Muscle of leg (tissue), 11 donors: ENCODE results near the gene SLC8A1. TPM values are rescaled to one million over a fixed set of nuclear protein-coding genes. Genes with fewer than 3 reads are reported as not detected.

Source experiments
- DNase-seq: peaks from one replicate; pipeline ENCODE4 v3.0.0; 2013
- H3K27ac ChIP-seq: one replicate; pipeline ENCODE4 v1.5.1; 2013; ENCODE audit warnings: mild to moderate bottlenecking, low read length, control low read depth
- H3K27me3 ChIP-seq: one replicate; pipeline ENCODE4 v1.6.1; 2013; ENCODE audit warnings: low read length; ENCODE audit not compliant: control insufficient read depth, insufficient read depth
- H3K36me3 ChIP-seq: one replicate; pipeline ENCODE4 v1.6.1; 2013; ENCODE audit warnings: low read length; ENCODE audit not compliant: control insufficient read depth, insufficient read depth
- H3K4me1 ChIP-seq: one replicate; pipeline ENCODE4 v1.6.1; 2013; ENCODE audit warnings: low read length; ENCODE audit not compliant: control insufficient read depth, insufficient read depth
- H3K4me3 ChIP-seq: one replicate; pipeline ENCODE4 v1.5.1; 2013; ENCODE audit warnings: low read length, control low read depth
- H3K9me3 ChIP-seq: replicated peaks from 2 replicates; pipeline ENCODE4 v1.6.1; 2013; ENCODE audit warnings: low read depth, low read length; ENCODE audit not compliant: control insufficient read depth
- WGBS: methylation state at CpG from one replicate; pipeline ENCODE4 v1.1.5; 2013; ENCODE audit warnings: missing lambda C conversion rate; ENCODE audit not compliant: insufficient coverage; 5-methylcytosine and 5-hydroxymethylcytosine counted together
- polyA plus RNA-seq, 8 donors: library from polyadenylated mRNA; unstranded; fragments of 120-200 nt; gene quantifications; one replicate each; pipeline versions ENCODE4 v1.2.1 to v1.2.3, GENCODE V29; 2013; ENCODE audit warnings: inconsistent platforms in 1 of 8, low replicate concordance in 1 of 8; ENCODE audit not compliant: insufficient read length in 8 of 8, insufficient read depth in 1 of 8
- total RNA-seq: library from RNA; stranded (reverse); fragments of 120-200 nt; gene quantifications from one replicate; pipeline ENCODE4 v1.2.4, GENCODE V29; 2013

Gene SLC8A1
- total and polyA plus RNA-seq, 9 donors: 4.9 to 36.8 (median 8.9) TPM

- peaks cover 7% of the 10 kb centered on the region for H3K4me1 ChIP-seq
- H3K27ac ChIP-seq: no peak overlapping the region
- 17% methylated on average over 1 of the region's 3 CpGs for WGBS
Measured at GRCh38 chr2:40448476-40449079, 3.3 kb downstream of the SLC8A1 start.

DNA sequence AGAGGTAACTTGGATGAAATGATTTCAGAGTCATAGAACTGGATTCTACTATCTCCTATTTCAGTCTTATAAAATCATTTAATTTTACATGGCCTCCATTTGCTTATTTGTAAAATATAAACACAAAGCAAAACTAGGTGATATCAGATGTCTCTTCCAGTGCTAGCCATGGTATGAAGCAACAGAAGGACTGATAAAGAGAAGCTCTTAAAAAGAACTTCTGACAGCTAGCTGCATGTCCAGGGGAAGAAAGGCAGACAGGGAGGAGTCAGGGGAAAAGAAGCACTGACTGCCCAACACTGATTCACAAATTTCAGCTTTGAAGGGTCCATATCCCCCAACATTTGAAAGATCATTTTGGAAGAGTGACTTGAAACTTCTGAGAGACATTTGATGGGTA is 6.4 kb downstream of the SLC8A1 start:
- peaks cover 2% of the 10 kb centered on the region for H3K9me3 ChIP-seq
- H3K36me3 ChIP-seq: peaks cover 3% of the 10 kb centered on the region
- peaks cover under 1% of the 10 kb centered on the region for H3K27me3 ChIP-seq
- no peak for DNase-seq
- no peak overlapping the region for H3K27ac ChIP-seq
- H3K4me3 ChIP-seq: no peak overlapping the region
- no peaks in the 10 kb centered on the region for H3K4me1 ChIP-seq

More at GRCh38 chr2:40448476-40449079, 3.3 kb downstream of the SLC8A1 start:
- Histone ChIP-seq H3K27me3 (peaks cover 19% of the 10 kb centered on the region), H3K9me3 (peaks cover 2% of the 10 kb centered on the region), H3K4me3 (no peak overlapping the region), H3K36me3 (peaks cover 3% of the 10 kb centered on the region)
- peak; percentile 34 for DNase-seq

DNA sequence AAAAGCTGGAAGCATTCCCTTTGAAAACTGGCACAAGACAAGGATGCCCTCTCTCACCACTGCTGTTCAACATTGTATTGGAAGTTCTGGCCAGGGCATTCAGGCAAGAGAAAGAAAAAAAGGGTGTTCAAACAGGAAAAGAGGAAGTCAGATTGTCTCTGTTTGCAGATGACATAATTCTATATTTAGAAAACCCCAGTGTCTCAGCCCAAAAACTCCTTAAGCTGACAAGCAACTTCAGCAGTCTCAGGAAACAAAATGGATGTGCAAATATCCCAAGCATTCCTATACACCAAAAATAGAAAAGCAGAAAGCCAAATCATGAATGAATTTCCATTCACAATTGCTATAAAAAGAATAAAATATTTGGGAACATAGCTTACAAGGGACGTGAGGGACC is 11.1 kb downstream of the SLC8A1 start:
- Histone ChIP-seq H3K9me3 (no peaks in the 10 kb centered on the region), H3K27me3 (no peaks in the 10 kb centered on the region), H3K27ac (no peak overlapping the region), H3K4me3 (no peak overlapping the region), H3K36me3 (no peaks in the 10 kb centered on the region), H3K4me1 (no peaks in the 10 kb centered on the region)
- DNase-seq: peak; percentile 51
- WGBS: no CpG with 5 or more reads among the region's 1 CpG

GRCh38 chr2:40439473-40439872 is 12.4 kb downstream of the SLC8A1 start:
- Histone ChIP-seq H3K9me3 (no peaks in the 10 kb centered on the region), H3K4me3 (no peak overlapping the region), H3K27me3 (no peaks in the 10 kb centered on the region), H3K4me1 (no peaks in the 10 kb centered on the region), H3K27ac (no peak overlapping the region), H3K36me3 (no peaks in the 10 kb centered on the region)
- no peak for DNase-seq

GRCh38 chr2:40436093-40436475 is 15.8 kb downstream of the SLC8A1 start:
- H3K4me3 ChIP-seq: no peak overlapping the region
- no peaks in the 10 kb centered on the region for H3K9me3 ChIP-seq
- H3K4me1 ChIP-seq: peaks cover 3% of the 10 kb centered on the region
- DNase-seq: no peak
- WGBS: 100% methylated on average over 1 of the region's 1 CpG
- no peaks in the 10 kb centered on the region for H3K27me3 ChIP-seq
- no peak overlapping the region for H3K27ac ChIP-seq
- no peaks in the 10 kb centered on the region for H3K36me3 ChIP-seq

GRCh38 chr2:40435426-40436092 is 16.3 kb downstream of the SLC8A1 start:
- Histone ChIP-seq H3K9me3 (no peaks in the 10 kb centered on the region), H3K4me3 (no peak overlapping the region), H3K4me1 (peaks cover 3% of the 10 kb centered on the region), H3K27ac (no peak overlapping the region), H3K36me3 (no peaks in the 10 kb centered on the region), H3K27me3 (no peaks in the 10 kb centered on the region)
- no peak for DNase-seq
- WGBS: 76% methylated on average over 2 of the region's 9 CpGs

DNA sequence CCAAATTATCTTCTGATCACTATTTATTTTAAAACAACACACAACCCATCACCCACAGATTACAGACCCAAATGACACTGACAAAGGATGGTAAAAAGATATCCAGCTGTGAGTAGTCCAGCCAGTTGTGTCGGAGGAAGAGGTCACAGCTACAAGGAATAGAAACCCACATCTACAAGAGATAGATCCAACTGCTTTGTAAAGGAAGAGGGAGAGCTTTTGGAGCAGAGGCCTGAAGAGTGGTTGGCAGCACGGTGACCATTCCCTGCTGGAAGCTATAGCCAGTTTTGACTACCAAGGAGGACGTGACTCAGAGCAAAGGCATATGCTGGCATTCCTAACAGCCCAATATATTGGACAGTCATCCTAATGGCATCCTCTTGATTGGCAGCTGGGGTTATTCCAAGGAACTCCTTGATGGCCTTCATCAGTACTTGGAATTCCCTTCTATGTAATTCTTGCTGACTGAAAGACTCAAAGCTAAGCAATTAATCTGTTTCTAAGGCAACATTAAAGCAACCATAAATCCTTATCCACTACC is 17.1 kb downstream of the SLC8A1 start:
- H3K9me3 ChIP-seq: no peaks in the 10 kb centered on the region
- H3K4me1 ChIP-seq: peaks cover 3% of the 10 kb centered on the region
- no peak for DNase-seq
- WGBS: 100% methylated on average over 1 of the region's 3 CpGs
- H3K27me3 ChIP-seq: no peaks in the 10 kb centered on the region
- H3K27ac ChIP-seq: no peak overlapping the region
- no peak overlapping the region for H3K4me3 ChIP-seq
- H3K36me3 ChIP-seq: no peaks in the 10 kb centered on the region

DNA sequence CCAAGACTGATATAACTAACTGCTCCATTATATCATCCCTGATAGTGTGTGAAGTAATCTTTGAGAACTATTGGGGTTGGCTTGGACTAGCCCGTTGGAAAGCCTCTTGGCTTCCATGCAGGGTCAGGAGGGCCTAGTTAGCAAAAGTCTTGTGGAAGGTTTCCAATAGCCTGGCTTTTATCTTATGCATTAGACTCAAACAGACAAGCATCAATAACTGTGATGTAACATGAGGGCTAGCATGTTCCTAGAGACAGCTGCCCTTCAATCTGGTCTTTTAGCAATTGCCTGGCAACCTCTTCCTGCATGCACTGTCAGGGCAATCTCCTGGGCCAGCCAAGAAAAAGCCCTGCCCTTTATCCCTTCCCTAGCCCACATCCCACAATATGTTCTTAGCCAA is 18.2 kb downstream of the SLC8A1 start:
- Histone ChIP-seq H3K4me1 (peaks cover 3% of the 10 kb centered on the region), H3K36me3 (no peaks in the 10 kb centered on the region), H3K27ac (no peak overlapping the region), H3K9me3 (no peaks in the 10 kb centered on the region), H3K4me3 (no peak overlapping the region), H3K27me3 (no peaks in the 10 kb centered on the region)
- peak; percentile 76 for DNase-seq
- no CpG with 5 or more reads among the region's 1 CpG for WGBS

DNA sequence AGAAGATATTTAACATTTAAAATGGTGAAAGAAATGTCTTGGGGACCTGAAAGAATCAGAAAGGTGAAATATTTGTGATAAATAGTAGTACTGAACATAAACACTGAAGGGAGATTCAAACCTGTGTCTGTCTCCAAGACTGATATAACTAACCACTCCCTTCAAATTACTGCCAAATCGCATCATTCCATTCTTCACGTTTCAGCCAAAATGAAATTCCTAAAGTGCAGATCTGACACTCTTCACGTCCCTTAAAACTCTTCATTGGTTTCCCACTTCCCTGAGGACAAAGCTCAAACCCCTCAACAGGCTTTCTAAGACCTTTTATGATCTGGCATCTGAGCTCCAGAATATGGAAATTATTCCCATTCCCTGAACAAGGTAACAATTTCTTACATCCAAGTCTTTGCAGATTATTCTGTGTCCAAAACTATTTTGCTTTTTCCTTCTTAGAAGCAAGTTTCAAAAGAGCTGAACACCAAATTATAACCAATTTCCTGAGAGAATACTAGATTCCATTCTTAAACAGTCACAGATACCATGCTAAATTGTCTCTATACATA is 18.9 kb downstream of the SLC8A1 start:
- H3K9me3 ChIP-seq: no peaks in the 10 kb centered on the region
- H3K4me3 ChIP-seq: no peak overlapping the region
- H3K4me1 ChIP-seq: peaks cover 3% of the 10 kb centered on the region
- H3K36me3 ChIP-seq: no peaks in the 10 kb centered on the region
- no peak overlapping the region for H3K27ac ChIP-seq
- DNase-seq: peak; percentile 74
- no peaks in the 10 kb centered on the region for H3K27me3 ChIP-seq
- 19% methylated on average over 3 of the region's 3 CpGs for WGBS

DNA sequence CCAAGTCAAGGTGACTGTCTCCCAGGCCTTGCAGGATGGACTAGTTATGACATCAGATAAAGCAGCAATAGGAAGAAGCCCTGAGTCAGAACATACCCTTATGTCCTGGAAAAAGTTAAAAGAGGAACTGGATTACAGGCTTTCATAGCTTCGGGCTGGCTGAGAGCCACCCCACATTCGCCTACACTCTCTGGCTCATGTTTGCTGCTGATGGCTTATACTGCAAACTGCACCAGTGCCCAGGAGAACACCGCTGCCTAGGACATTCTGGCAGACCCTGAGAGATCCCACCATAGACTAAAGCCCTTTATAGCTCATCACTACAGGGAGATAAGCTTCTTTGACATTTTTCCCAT is 20.3 kb downstream of the SLC8A1 start:
- Histone ChIP-seq H3K36me3 (no peaks in the 10 kb centered on the region), H3K27me3 (no peaks in the 10 kb centered on the region), H3K4me1 (peaks cover 3% of the 10 kb centered on the region), H3K9me3 (no peaks in the 10 kb centered on the region), H3K4me3 (no peak overlapping the region), H3K27ac (no peak overlapping the region)
- DNase-seq: peak; percentile 81
- 33% methylated on average over 2 of the region's 3 CpGs for WGBS
